Immature natural killer cell (primary cell): ENCODE data around the gene SPCS2. TPM values are rescaled to one million over a fixed set of nuclear protein-coding genes. Genes with fewer than 3 reads are reported as not detected.

ENCODE experiments used
- DNase-seq, 3 donors: peaks; one replicate each; pipeline ENCODE4 v3.0.0; 2022; ENCODE audit warnings: mixed read lengths in 1 of 3
- H3K27ac Mint-ChIP-seq, 6 donors: one replicate each; pipeline ENCODE4 v1.8.0; 2020; ENCODE audit warnings: mixed read lengths in 6 of 6, mild to moderate bottlenecking in 5 of 6, inconsistent platforms in 4 of 6, moderate library complexity in 3 of 6
- H3K27me3 Mint-ChIP-seq, 3 donors: one replicate each; pipeline ENCODE4 v1.8.0; 2020 to 2021; ENCODE audit warnings: low read depth in 3 of 3, mild to moderate bottlenecking in 3 of 3, mixed read lengths in 3 of 3, moderate library complexity in 3 of 3, inconsistent platforms in 1 of 3
- H3K36me3 Mint-ChIP-seq, 3 donors: one replicate each; pipeline ENCODE4 v1.8.0; 2020; ENCODE audit warnings: mixed read lengths in 3 of 3, inconsistent platforms in 2 of 3, mild to moderate bottlenecking in 2 of 3
- H3K4me1 Mint-ChIP-seq, 2 donors: one replicate each; pipeline ENCODE4 v1.8.0; 2020; ENCODE audit warnings: inconsistent platforms in 2 of 2, mild to moderate bottlenecking in 2 of 2, mixed read lengths in 2 of 2, moderate library complexity in 1 of 2
- H3K4me3 Mint-ChIP-seq, 5 donors: one replicate each; pipeline ENCODE4 v1.8.0; 2020; ENCODE audit warnings: mild to moderate bottlenecking in 5 of 5, mixed read lengths in 5 of 5, inconsistent platforms in 3 of 5, moderate library complexity in 3 of 5
- H3K9me3 Mint-ChIP-seq, 6 donors: one replicate each; pipeline ENCODE4 v1.8.0; 2020; ENCODE audit warnings: mild to moderate bottlenecking in 6 of 6, mixed read lengths in 6 of 6, inconsistent platforms in 4 of 6, moderate library complexity in 3 of 6
- polyA plus RNA-seq, 3 donors: library from polyadenylated mRNA; unstranded; fragments of 300-500 nt; fragmentation: Illumina TruSeq; gene quantifications; one replicate each; pipeline ENCODE4 v1.2.3, GENCODE V29; 2021

The SPCS2 gene
- polyA plus RNA-seq = 100 to 1,000 TPM; 236 to 327 (median 281) TPM

- H3K36me3 Mint-ChIP-seq = peaks cover 4 to 5% (median 4%) of the 10 kb centered on the region in 3 donors
- H3K27me3 Mint-ChIP-seq = peaks cover 5 to 10% (median 7%) of the 10 kb centered on the region in 3 donors
- no peaks in the 10 kb centered on the region for H3K9me3 Mint-ChIP-seq
- H3K4me1 Mint-ChIP-seq = peaks cover 51 to 62% of the 10 kb centered on the region in 2 donors
- H3K27ac Mint-ChIP-seq = peak within 1 kb of the TSS; percentile 94 to 98 (median 96)
- DNase-seq = peak; percentile 97 to 98 (median 97)
- H3K4me3 Mint-ChIP-seq = peak within 1 kb of the TSS; percentile 90 to 100 (median 94)
Observed at GRCh38 chr11:74948898-74949752, at the start of gene SPCS2, which contains the start of gene XRRA1. SPCS2 (plus strand) TSS chr11:74949266; CDS start chr11:74949286, 20 bp downstream. XRRA1 (minus strand) TSS chr11:74949091; CDS start chr11:74940878, 8,213 bp downstream.

- H3K4me3 Mint-ChIP-seq = no peak overlapping the region
- no peak for DNase-seq
- peaks cover 38 to 50% (median 42%) of the 10 kb centered on the region in 3 donors for H3K36me3 Mint-ChIP-seq
- H3K27ac Mint-ChIP-seq = no peak overlapping the region
- peaks cover 0 to 3% of the 10 kb centered on the region in 2 donors for H3K4me1 Mint-ChIP-seq
- H3K27me3 Mint-ChIP-seq = peaks cover 0 to 2% (median 0%) of the 10 kb centered on the region in 3 donors
- H3K9me3 Mint-ChIP-seq = peaks cover 8 to 39% (median 30%) of the 10 kb centered on the region in 6 donors
Observed at GRCh38 chr11:74902342-74902741, 46.7 kb upstream of the SPCS2 start.

- peaks cover 33 to 43% (median 43%) of the 10 kb centered on the region in 3 donors for H3K36me3 Mint-ChIP-seq
- peaks cover 0 to 3% of the 10 kb centered on the region in 2 donors for H3K4me1 Mint-ChIP-seq
- H3K9me3 Mint-ChIP-seq = peaks cover 2 to 17% (median 11%) of the 10 kb centered on the region in 6 donors
- no peak for DNase-seq
- no peak overlapping the region for H3K4me3 Mint-ChIP-seq
- H3K27ac Mint-ChIP-seq = peak overlapping the region in 2 of 6 donors; percentile 32 to 66
- H3K27me3 Mint-ChIP-seq = no peaks in the 10 kb centered on the region
Observed at GRCh38 chr11:74905326-74905725, 43.7 kb upstream of the SPCS2 start.

GRCh38 chr11:74909385-74909784 lies 39.7 kb upstream of the SPCS2 start:
- no peak overlapping the region for H3K27ac Mint-ChIP-seq
- H3K4me3 Mint-ChIP-seq = no peak overlapping the region
- no peaks in the 10 kb centered on the region for H3K27me3 Mint-ChIP-seq
- H3K9me3 Mint-ChIP-seq = no peaks in the 10 kb centered on the region
- DNase-seq = no peak
- peaks cover 21 to 36% (median 30%) of the 10 kb centered on the region in 3 donors for H3K36me3 Mint-ChIP-seq
- peaks cover 0 to 3% of the 10 kb centered on the region in 2 donors for H3K4me1 Mint-ChIP-seq

- Mint-ChIP-seq H3K9me3 (no peaks in the 10 kb centered on the region), H3K36me3 (peaks cover 25 to 38% (median 31%) of the 10 kb centered on the region in 3 donors), H3K27me3 (no peaks in the 10 kb centered on the region), H3K4me3 (no peak overlapping the region), H3K4me1 (peaks cover 0 to 3% of the 10 kb centered on the region in 2 donors), H3K27ac (no peak overlapping the region)
- no peak for DNase-seq
Observed at GRCh38 chr11:74909812-74910211, 39.3 kb upstream of the SPCS2 start.

GRCh38 chr11:74923125-74923524 lies 25.9 kb upstream of the SPCS2 start:
- H3K36me3 Mint-ChIP-seq = peaks cover 18 to 31% (median 20%) of the 10 kb centered on the region in 3 donors
- no peak overlapping the region for H3K4me3 Mint-ChIP-seq
- H3K9me3 Mint-ChIP-seq = no peaks in the 10 kb centered on the region
- no peaks in the 10 kb centered on the region for H3K27me3 Mint-ChIP-seq
- H3K4me1 Mint-ChIP-seq = peaks cover 0 to 2% of the 10 kb centered on the region in 2 donors
- DNase-seq = no peak
- H3K27ac Mint-ChIP-seq = no peak overlapping the region

- DNase-seq = no peak
- H3K27ac Mint-ChIP-seq = no peak overlapping the region
- peaks cover 5 to 12% (median 5%) of the 10 kb centered on the region in 3 donors for H3K36me3 Mint-ChIP-seq
- H3K9me3 Mint-ChIP-seq = no peaks in the 10 kb centered on the region
- no peak overlapping the region for H3K4me3 Mint-ChIP-seq
- H3K4me1 Mint-ChIP-seq = peaks cover 0 to 2% of the 10 kb centered on the region in 2 donors
- H3K27me3 Mint-ChIP-seq = no peaks in the 10 kb centered on the region
Observed at GRCh38 chr11:74925281-74925680, 23.8 kb upstream of the SPCS2 start.

GRCh38 chr11:74926304-74927030 lies 22.6 kb upstream of the SPCS2 start:
- Mint-ChIP-seq H3K27ac (peak overlapping the region in 2 of 6 donors; percentile 40 to 64), H3K4me3 (no peak overlapping the region), H3K27me3 (no peaks in the 10 kb centered on the region), H3K9me3 (no peaks in the 10 kb centered on the region), H3K4me1 (peaks cover 0 to 2% of the 10 kb centered on the region in 2 donors), H3K36me3 (peaks cover 0 to 5% (median 5%) of the 10 kb centered on the region in 3 donors)
- no peak for DNase-seq

- H3K36me3 Mint-ChIP-seq = peaks cover 0 to 5% (median 0%) of the 10 kb centered on the region in 3 donors
- no peak overlapping the region for H3K27ac Mint-ChIP-seq
- no peaks in the 10 kb centered on the region for H3K27me3 Mint-ChIP-seq
- H3K4me1 Mint-ChIP-seq = peaks cover 6 to 7% of the 10 kb centered on the region in 2 donors
- no peaks in the 10 kb centered on the region for H3K9me3 Mint-ChIP-seq
- DNase-seq = no peak
- H3K4me3 Mint-ChIP-seq = no peak overlapping the region
Observed at GRCh38 chr11:74927496-74927895, 21.6 kb upstream of the SPCS2 start.

- peak; percentile 53 to 65 (median 61) for DNase-seq
- no peaks in the 10 kb centered on the region for H3K9me3 Mint-ChIP-seq
- no peaks in the 10 kb centered on the region for H3K27me3 Mint-ChIP-seq
- no peak overlapping the region for H3K27ac Mint-ChIP-seq
- H3K4me3 Mint-ChIP-seq = no peak overlapping the region
- peaks cover 10 to 19% of the 10 kb centered on the region in 2 donors for H3K4me1 Mint-ChIP-seq
- H3K36me3 Mint-ChIP-seq = peaks cover 5 to 9% (median 5%) of the 10 kb centered on the region in 3 donors
Observed at GRCh38 chr11:74929431-74930363, 19.4 kb upstream of the SPCS2 start.

GRCh38 chr11:74932169-74932568 lies 16.9 kb upstream of the SPCS2 start:
- H3K4me1 Mint-ChIP-seq = peaks cover 8 to 19% of the 10 kb centered on the region in 2 donors
- no peaks in the 10 kb centered on the region for H3K9me3 Mint-ChIP-seq
- H3K27me3 Mint-ChIP-seq = no peaks in the 10 kb centered on the region
- H3K36me3 Mint-ChIP-seq = peaks cover 12 to 30% (median 14%) of the 10 kb centered on the region in 3 donors
- DNase-seq = peak in 1 of 3 donors; percentile 10
- peak overlapping the region in 2 of 5 donors; percentile 31 to 47 for H3K4me3 Mint-ChIP-seq
- peak overlapping the region in 3 of 6 donors; percentile 61 to 68 (median 63) for H3K27ac Mint-ChIP-seq

- H3K27me3 Mint-ChIP-seq = no peaks in the 10 kb centered on the region
- H3K4me1 Mint-ChIP-seq = peaks cover 8 to 19% of the 10 kb centered on the region in 2 donors
- no peak overlapping the region for H3K4me3 Mint-ChIP-seq
- no peaks in the 10 kb centered on the region for H3K9me3 Mint-ChIP-seq
- DNase-seq = no peak
- H3K36me3 Mint-ChIP-seq = peaks cover 12 to 33% (median 14%) of the 10 kb centered on the region in 3 donors
- H3K27ac Mint-ChIP-seq = peak overlapping the region in 2 of 6 donors; percentile 55 to 68
Observed at GRCh38 chr11:74932797-74933196, 16.3 kb upstream of the SPCS2 start.

- no peaks in the 10 kb centered on the region for H3K27me3 Mint-ChIP-seq
- DNase-seq = no peak
- H3K36me3 Mint-ChIP-seq = peaks cover 14 to 40% (median 15%) of the 10 kb centered on the region in 3 donors
- H3K9me3 Mint-ChIP-seq = no peaks in the 10 kb centered on the region
- H3K4me1 Mint-ChIP-seq = peaks cover 8 to 19% of the 10 kb centered on the region in 2 donors
- H3K27ac Mint-ChIP-seq = peak overlapping the region in 1 of 6 donors; percentile 35
- no peak overlapping the region for H3K4me3 Mint-ChIP-seq
Observed at GRCh38 chr11:74933765-74934164, 15.3 kb upstream of the SPCS2 start.
